Spleen (tissue), 7 donors: Measurements from ENCODE around the gene HGFAC.

Experiments
- POLR2A ChIP-seq, 3 donors: fragments of 450-650 bp; IDR thresholded peaks; one replicate each; pipeline ENCODE4 v1.5.1; 2017; ENCODE audit warnings: antibody characterized with exemption in 3 of 3, mild to moderate bottlenecking in 1 of 3
- TF ChIP-seq, protein P1 (sequence below), 11 experiments: fragments of 200-600 bp in 7 of 11; fragments of 450-650 bp in 4 of 11; sonication (generic) in 4 of 11; IDR thresholded peaks in 8 of 11; conservative IDR thresholded peaks in 3 of 11; 1 replicate in 7 of 11; 2 replicates in 4 of 11; pipeline versions ENCODE4 v1.4.0 to v1.8.0; 2016 to 2021; ENCODE audit warnings: antibody characterized with exemption in 11 of 11, inconsistent platforms in 4 of 11, mild to moderate bottlenecking in 1 of 11
- donor health status: DM: no; HTN: no; CAD: no; lungs with moderate emphysema.
- donor health status: DM: no; HTN: no; CAD: no.
- donor health status: DM: no; HTN: no; CAD: no.

DNA sequence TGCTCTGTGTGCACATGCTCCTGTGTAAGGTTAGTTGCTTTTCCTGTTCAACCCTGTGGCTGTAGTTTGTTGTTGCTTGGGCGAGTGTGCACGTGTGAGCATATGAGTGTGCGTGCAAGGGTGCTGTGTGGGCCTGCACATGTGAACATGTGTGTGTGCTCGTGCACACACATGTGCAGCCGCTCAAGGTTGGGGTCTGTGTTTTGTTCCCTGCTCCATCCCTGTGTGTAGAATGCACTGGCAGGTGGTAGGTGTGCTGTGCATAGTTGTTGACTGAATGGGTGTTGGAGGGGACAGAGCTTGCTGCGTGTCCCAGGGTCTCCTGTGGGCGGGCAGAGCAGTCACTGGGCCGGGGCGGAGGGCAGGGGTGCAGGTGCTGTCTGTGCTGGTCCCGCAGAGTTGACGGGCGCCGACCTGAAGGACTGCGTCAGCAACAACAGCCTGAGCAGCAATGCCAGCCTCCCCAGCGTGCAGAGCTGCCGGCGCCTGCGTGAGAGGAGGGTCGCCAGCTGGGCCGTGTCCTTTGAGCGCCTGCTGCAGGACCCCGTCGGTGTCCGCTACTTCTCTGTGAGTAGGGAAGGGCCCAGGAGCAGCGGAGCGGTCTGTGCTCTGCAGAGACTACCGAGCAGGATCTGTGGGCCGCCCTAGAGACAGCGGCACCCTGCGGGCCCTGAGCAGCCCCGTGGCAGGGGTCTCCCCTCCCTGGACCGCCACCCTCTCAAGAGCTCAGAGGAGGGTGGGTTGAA lies 27.9 kb upstream of the HGFAC start:
- TF ChIP-seq, protein P1, sequence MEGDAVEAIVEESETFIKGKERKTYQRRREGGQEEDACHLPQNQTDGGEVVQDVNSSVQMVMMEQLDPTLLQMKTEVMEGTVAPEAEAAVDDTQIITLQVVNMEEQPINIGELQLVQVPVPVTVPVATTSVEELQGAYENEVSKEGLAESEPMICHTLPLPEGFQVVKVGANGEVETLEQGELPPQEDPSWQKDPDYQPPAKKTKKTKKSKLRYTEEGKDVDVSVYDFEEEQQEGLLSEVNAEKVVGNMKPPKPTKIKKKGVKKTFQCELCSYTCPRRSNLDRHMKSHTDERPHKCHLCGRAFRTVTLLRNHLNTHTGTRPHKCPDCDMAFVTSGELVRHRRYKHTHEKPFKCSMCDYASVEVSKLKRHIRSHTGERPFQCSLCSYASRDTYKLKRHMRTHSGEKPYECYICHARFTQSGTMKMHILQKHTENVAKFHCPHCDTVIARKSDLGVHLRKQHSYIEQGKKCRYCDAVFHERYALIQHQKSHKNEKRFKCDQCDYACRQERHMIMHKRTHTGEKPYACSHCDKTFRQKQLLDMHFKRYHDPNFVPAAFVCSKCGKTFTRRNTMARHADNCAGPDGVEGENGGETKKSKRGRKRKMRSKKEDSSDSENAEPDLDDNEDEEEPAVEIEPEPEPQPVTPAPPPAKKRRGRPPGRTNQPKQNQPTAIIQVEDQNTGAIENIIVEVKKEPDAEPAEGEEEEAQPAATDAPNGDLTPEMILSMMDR (IDR thresholded peaks at IDR 0.05 in 8 of 11, conservative IDR thresholded peaks at IDR 0.05 in 3 of 11) = no peak
- TF ChIP-seq POLR2A (IDR thresholded peaks at IDR 0.05) = no peak
